IMR-90 (cell line): ENCODE results near the gene TP53BP1. TPM values are rescaled to one million over a fixed set of nuclear protein-coding genes. Genes with fewer than 3 reads are reported as not detected.

Experiments used
- ATAC-seq: fragments of 200-7000 bp; cut with Tn5 transposase; 2 replicates; pipeline ENCODE4 v1.9.1; 2020; ENCODE audit warnings: low read depth, mild to moderate bottlenecking, moderate library complexity
- BruUV-seq: library from RNA; stranded (reverse); fragments of 400-500 nt; replicated peaks from 2 replicates; lab custom pipeline; 2021; lab: Mats Ljungman, UMichigan
- CTCF ChIA-PET: fragments of 300-600 bp; formaldehyde crosslinking; extraction: SDS; loops from one replicate; lab custom pipeline; 2021; ENCODE audit warnings: antibody characterized with exemption; lab: Yijun Ruan, JAX
- POLR2A ChIA-PET: fragments of 300-600 bp; sonication (Branson Sonifier 250); formaldehyde crosslinking; loops from one replicate; lab custom pipeline; 2022; ENCODE audit warnings: antibody characterized with exemption; ENCODE audit not compliant: unreplicated experiment; lab: Charles Lee
- DNase-seq: peaks from one replicate; pipeline ENCODE4 v3.0.0; 2013
- H2AFZ ChIP-seq: replicated peaks from 2 replicates; pipeline ENCODE3; 2013; ENCODE audit warnings: low read length, mild to moderate bottlenecking; ENCODE audit not compliant: poor library complexity
- H2AK5ac ChIP-seq: 2 replicates; pipeline ENCODE4 v1.6.1; 2013; ENCODE audit warnings: low read depth, low read length, inconsistent platforms
- H2AK9ac ChIP-seq: replicated peaks from 2 replicates; pipeline ENCODE3; 2013; ENCODE audit warnings: mild to moderate bottlenecking, low read depth, low read length, moderate library complexity; ENCODE audit not compliant: poor library complexity
- H2BK120ac ChIP-seq: 2 replicates; pipeline ENCODE4 v1.6.1; 2013; ENCODE audit warnings: low read depth, low read length, inconsistent platforms
- H2BK15ac ChIP-seq: 3 replicates; pipeline ENCODE4 v1.6.1; 2013; ENCODE audit warnings: low read depth, low read length, inconsistent platforms
- H2BK20ac ChIP-seq: 2 replicates; pipeline ENCODE4 v1.6.1; 2013; ENCODE audit warnings: low read depth, mild to moderate bottlenecking, inconsistent platforms, low read length, moderate library complexity
- H2BK5ac ChIP-seq: 2 replicates; pipeline ENCODE4 v1.6.1; 2013; ENCODE audit warnings: mild to moderate bottlenecking, low read depth, low read length, inconsistent platforms; ENCODE audit not compliant: poor library complexity, severe bottlenecking
- H3K14ac ChIP-seq: replicated peaks from 2 replicates; pipeline ENCODE4 v1.6.1; 2013; ENCODE audit warnings: low read depth, low read length, inconsistent platforms
- H3K18ac ChIP-seq: 2 replicates; pipeline ENCODE4 v1.6.1; 2013; ENCODE audit warnings: low read depth, low read length, control low read depth
- H3K23ac ChIP-seq: 2 replicates; pipeline ENCODE4 v1.6.1; 2013; ENCODE audit warnings: low read depth, low read length, inconsistent platforms
- H3K27ac ChIP-seq: 2 replicates; pipeline ENCODE4 v1.5.1; 2013; ENCODE audit warnings: mild to moderate bottlenecking, control low read depth, low read length; ENCODE audit not compliant: insufficient read depth
- H3K27me3 ChIP-seq: 2 replicates; pipeline ENCODE4 v1.6.1; 2013; ENCODE audit warnings: low read length; ENCODE audit not compliant: control insufficient read depth, insufficient read depth
- H3K36me3 ChIP-seq: 2 replicates; pipeline ENCODE4 v1.6.1; 2013; ENCODE audit warnings: low read length, mixed read lengths; ENCODE audit not compliant: control insufficient read depth, insufficient read depth
- H3K4ac ChIP-seq: 2 replicates; pipeline ENCODE4 v1.6.1; 2013; ENCODE audit warnings: low read depth, low read length, inconsistent platforms
- H3K4me1 ChIP-seq: 2 replicates; pipeline ENCODE4 v1.6.1; 2013; ENCODE audit warnings: low read length, mixed read lengths; ENCODE audit not compliant: control insufficient read depth, insufficient read depth
- H3K4me2 ChIP-seq: 2 replicates; pipeline ENCODE4 v1.6.1; 2013; ENCODE audit warnings: low read depth, mild to moderate bottlenecking, control low read depth, low read length, moderate library complexity
- H3K4me3 ChIP-seq: 2 replicates; pipeline ENCODE4 v1.5.1; 2013; ENCODE audit warnings: low read depth, mild to moderate bottlenecking, control low read depth, low read length, moderate library complexity; ENCODE audit not compliant: insufficient read depth
- H3K56ac ChIP-seq: 2 replicates; pipeline ENCODE4 v1.6.1; 2013; ENCODE audit warnings: low read length, inconsistent platforms; ENCODE audit not compliant: insufficient read depth; ENCODE audit errors: extremely low read depth
- H3K79me1 ChIP-seq, 2 experiments: 2 replicates each; pipeline ENCODE4 v1.6.1; 2013; ENCODE audit warnings: low read length in 2 of 2, inconsistent platforms in 1 of 2, low read depth in 1 of 2
- H3K9ac ChIP-seq: 2 replicates; pipeline ENCODE4 v1.6.1; 2013; ENCODE audit warnings: low read depth, low read length, control low read depth
- H3K9me1 ChIP-seq: 2 replicates; pipeline ENCODE4 v1.6.1; 2013; ENCODE audit warnings: low read length, inconsistent platforms; ENCODE audit not compliant: insufficient read depth
- H3K9me3 ChIP-seq: 2 replicates; pipeline ENCODE4 v1.6.1; 2013; ENCODE audit warnings: low read length; ENCODE audit not compliant: control insufficient read depth, insufficient read depth
- H4K20me1 ChIP-seq: 2 replicates; pipeline ENCODE4 v1.6.1; 2013; ENCODE audit warnings: low read length, inconsistent platforms; ENCODE audit not compliant: insufficient read depth
- H4K5ac ChIP-seq: 2 replicates; pipeline ENCODE4 v1.6.1; 2013; ENCODE audit warnings: mild to moderate bottlenecking, low read depth, low read length, control low read depth
- H4K8ac ChIP-seq, 2 experiments: 2 replicates each; pipeline ENCODE4 v1.6.1; 2013; ENCODE audit warnings: low read depth in 2 of 2, low read length in 2 of 2, control low read depth in 1 of 2, inconsistent platforms in 1 of 2
- H4K91ac ChIP-seq: 2 replicates; pipeline ENCODE4 v1.6.1; 2013; ENCODE audit warnings: low read depth, low read length, inconsistent platforms; ENCODE audit not compliant: insufficient read depth
- BHLHE40 ChIP-seq: fragments of 150-350 bp; IDR thresholded peaks from 2 replicates; pipeline ENCODE4 v1.6.1; 2016; ENCODE audit warnings: mild to moderate bottlenecking, low read depth, low read length
- CEBPB ChIP-seq: IDR thresholded peaks from 2 replicates; pipeline ENCODE4 v1.6.1; 2012; ENCODE audit warnings: low read depth, low read length, improper control_type of control experiment
- CHD1 ChIP-seq: IDR thresholded peaks from 2 replicates; pipeline ENCODE4 v1.6.1; 2012; ENCODE audit warnings: low read depth, low read length, improper control_type of control experiment
- CTCF ChIP-seq: conservative IDR thresholded peaks from 2 replicates; pipeline ENCODE4 v1.5.1; 2012; ENCODE audit warnings: mild to moderate bottlenecking, low read depth, low read length, improper control_type of control experiment
- ELK1 ChIP-seq: fragments of 150-350 bp; IDR thresholded peaks from 2 replicates; pipeline ENCODE4 v1.6.1; 2016; ENCODE audit warnings: low read depth, mild to moderate bottlenecking, low read length, moderate library complexity, borderline replicate concordance
- FOS ChIP-seq: fragments of 150-350 bp; IDR thresholded peaks from 2 replicates; pipeline ENCODE4 v1.6.1; 2016; ENCODE audit warnings: low read depth, low read length
- MAFK ChIP-seq: IDR thresholded peaks from 2 replicates; pipeline ENCODE4 v1.6.1; 2012; ENCODE audit warnings: low read depth, low read length, improper control_type of control experiment
- MAZ ChIP-seq: IDR thresholded peaks from 2 replicates; pipeline ENCODE4 v1.6.1; 2012; ENCODE audit warnings: low read depth, mild to moderate bottlenecking, low read length, improper control_type of control experiment, moderate library complexity, borderline replicate concordance
- MXI1 ChIP-seq: IDR thresholded peaks from 2 replicates; pipeline ENCODE4 v1.6.1; 2012; ENCODE audit warnings: low read depth, mild to moderate bottlenecking, low read length, moderate library complexity, borderline replicate concordance
- NFE2L2 ChIP-seq: fragments of 150-350 bp; IDR thresholded peaks from 2 replicates; pipeline ENCODE4 v1.6.1; 2016; ENCODE audit warnings: low read depth, mild to moderate bottlenecking, low read length
- POLR2A ChIP-seq: IDR thresholded peaks from 2 replicates; pipeline ENCODE4 v1.6.1; 2012; ENCODE audit warnings: mild to moderate bottlenecking, low read depth, low read length
- RAD21 ChIP-seq: IDR thresholded peaks from 2 replicates; pipeline ENCODE4 v1.6.1; 2012; ENCODE audit warnings: low read length, improper control_type of control experiment
- RCOR1 ChIP-seq: IDR thresholded peaks from 2 replicates; pipeline ENCODE4 v1.6.1; 2012; ENCODE audit warnings: mild to moderate bottlenecking, low read length, improper control_type of control experiment; ENCODE audit not compliant: insufficient replicate concordance
- RFX5 ChIP-seq: IDR thresholded peaks from 2 replicates; pipeline ENCODE4 v1.8.0; 2012; ENCODE audit warnings: low read depth, mild to moderate bottlenecking, low read length, moderate library complexity
- SMC3 ChIP-seq: fragments of 150-350 bp; IDR thresholded peaks from 2 replicates; pipeline ENCODE4 v1.6.1; 2016; ENCODE audit warnings: low read depth, mild to moderate bottlenecking, antibody characterized with exemption, low read length, moderate library complexity
- WGBS, 2 experiments: methylation state at CpG; one replicate each; pipeline versions ENCODE4 v1.1.5 to v1.1.7; 2013; ENCODE audit warnings: missing lambda C conversion rate in 2 of 2; ENCODE audit not compliant: insufficient read length in 1 of 2; ENCODE audit errors: extremely low coverage in 2 of 2; 5-methylcytosine and 5-hydroxymethylcytosine counted together
- dilution Hi-C: fragments of 300-500 bp; cut with HindIII; formaldehyde crosslinking; loops from one replicate; pipeline ENCODE4 v1.14.3; 2018; ENCODE audit warnings: low sequenced_read_pairs; ENCODE audit not compliant: unreplicated experiment
- in situ Hi-C: fragments of 300-500 bp; cut with MboI; formaldehyde crosslinking; loops from 3 replicates; pipeline ENCODE4 v1.14.3; 2019; ENCODE audit warnings: low sequenced_read_pairs, inconsistent platforms, mixed read lengths
- intact Hi-C: fragments of 100-400 bp; cut with micrococcal nuclease; formaldehyde crosslinking; loops from 2 replicates; pipeline ENCODE4 v1.10.0; 2022
- polyA plus RNA-seq, 3 experiments: library from polyadenylated mRNA; depleted of rRNA; stranded (reverse); fragments of >200 nt; gene quantifications; 2 replicates each; pipeline ENCODE4 v1.2.3, GENCODE V29; 2012; ENCODE audit warnings: low replicate concordance in 1 of 3
- total RNA-seq: library from RNA; depleted of rRNA; stranded (reverse); fragments of >200 nt; gene quantifications from 2 replicates; pipeline ENCODE4 v1.2.3, GENCODE V29; 2012
- TF ChIP-seq, protein P1 (sequence below): fragments of 150-350 bp; IDR thresholded peaks from 2 replicates; pipeline ENCODE4 v1.6.1; 2017; ENCODE audit warnings: mild to moderate bottlenecking, antibody characterized with exemption, low read length, low read depth

The TP53BP1 gene
- total and polyA plus RNA-seq, 2 of the 4 experiments (the other 2 are of a cell fraction) = 36.3 to 64.5 TPM

- DNase-seq = no peak
- H3K27me3 ChIP-seq = no peaks in the 10 kb centered on the region
- H2AK5ac ChIP-seq = no peak overlapping the region
- no peak overlapping the region for H3K18ac ChIP-seq
- no peaks in the 10 kb centered on the region for H3K9me3 ChIP-seq
- H2AK9ac ChIP-seq = no peak overlapping the region
- no peak overlapping the region for H3K4ac ChIP-seq
- H3K9ac ChIP-seq = no peak overlapping the region
- H3K27ac ChIP-seq = no peak overlapping the region
- H2BK20ac ChIP-seq = no peak overlapping the region
- H3K4me3 ChIP-seq = no peak overlapping the region
- no peak overlapping the region for H4K8ac ChIP-seq
- WGBS, 2 experiments = 83% methylated on average over 1 of the region's 4 CpGs; no CpG with 5 or more reads in 1 of the 2 experiments
- intact Hi-C loops = no loop called here
- peaks cover 2% of the 10 kb centered on the region; the same call in 1 of the 2 replicates for H3K4me1 ChIP-seq
- peaks cover 65% of the 10 kb centered on the region for H3K36me3 ChIP-seq
- in situ Hi-C loops = no loop called here
- no peak overlapping the region for H2BK5ac ChIP-seq
- H3K23ac ChIP-seq = no peak overlapping the region
- H3K9me1 ChIP-seq = peaks cover 44% of the 10 kb centered on the region
- H4K5ac ChIP-seq = no peak overlapping the region
- no peak overlapping the region for H2AFZ ChIP-seq
- no peak overlapping the region for H3K4me2 ChIP-seq
- ChIA-PET POLR2A (no interaction called here), CTCF (no interaction called here)
- H3K56ac ChIP-seq = no peak overlapping the region
- peaks cover 23 to 83% of the 10 kb centered on the region in 2 experiments for H3K79me1 ChIP-seq
- no peak overlapping the region for H3K14ac ChIP-seq
- no peak overlapping the region for H4K91ac ChIP-seq
- TF ChIP-seq CEBPB (no peak), MAZ (no peak), SMC3 (no peak), ELK1 (no peak), RFX5 (no peak), CTCF (no peak), CHD1 (no peak), MAFK (no peak), BHLHE40 (no peak), NFE2L2 (no peak), POLR2A (no peak), MXI1 (no peak), FOS (no peak), RAD21 (no peak), RCOR1 (no peak)
- TF ChIP-seq, protein P1, sequence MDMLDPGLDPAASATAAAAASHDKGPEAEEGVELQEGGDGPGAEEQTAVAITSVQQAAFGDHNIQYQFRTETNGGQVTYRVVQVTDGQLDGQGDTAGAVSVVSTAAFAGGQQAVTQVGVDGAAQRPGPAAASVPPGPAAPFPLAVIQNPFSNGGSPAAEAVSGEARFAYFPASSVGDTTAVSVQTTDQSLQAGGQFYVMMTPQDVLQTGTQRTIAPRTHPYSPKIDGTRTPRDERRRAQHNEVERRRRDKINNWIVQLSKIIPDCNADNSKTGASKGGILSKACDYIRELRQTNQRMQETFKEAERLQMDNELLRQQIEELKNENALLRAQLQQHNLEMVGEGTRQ = no peak
- peaks cover 61% of the 10 kb centered on the region for H4K20me1 ChIP-seq
- dilution Hi-C loops = no loop called here
- H2BK120ac ChIP-seq = no peak overlapping the region
- no TSS peak for BruUV-seq
- H2BK15ac ChIP-seq = no peak overlapping the region
- ATAC-seq = no peak
These were observed 31.4 kb upstream of the TP53BP1 start for GRCh38 chr15:43524254-43524845.
